H54 (cell line): Measurements from ENCODE around the gene LTBR.
"Not testable (repeated sequence)": the region's sequence is repeated elsewhere in the genome, so short reads cannot be mapped to it uniquely, and the experiment has no call there.

Experiments
- DNase-seq: peaks from one replicate; pipeline ENCODE4 v3.0.0; 2011; ENCODE audit warnings: low spot score, mixed read lengths; ENCODE audit not compliant: insufficient read length
- FAIRE-seq: peaks from 3 replicates; lab custom pipeline; 2011; peaks lifted over from hg19 to GRCh38; lab: Jason Lieb, UNC
- POLR2A ChIP-seq: IDR thresholded peaks from 2 replicates; pipeline ENCODE4 v1.6.1; 2011; ENCODE audit warnings: low read depth, mild to moderate bottlenecking, low read length

LTBR gene

GRCh38 chr12:6423267-6424007, 39.5 kb downstream of the LTBR start:
- TF ChIP-seq POLR2A = no peak
- DNase-seq = peak; percentile 71
- peak; percentile 91 for FAIRE-seq

- no peak for DNase-seq
- TF ChIP-seq POLR2A = no peak
- no peak for FAIRE-seq
Measured at GRCh38 chr12:6424008-6424347, 40.0 kb downstream of the LTBR start.

DNA sequence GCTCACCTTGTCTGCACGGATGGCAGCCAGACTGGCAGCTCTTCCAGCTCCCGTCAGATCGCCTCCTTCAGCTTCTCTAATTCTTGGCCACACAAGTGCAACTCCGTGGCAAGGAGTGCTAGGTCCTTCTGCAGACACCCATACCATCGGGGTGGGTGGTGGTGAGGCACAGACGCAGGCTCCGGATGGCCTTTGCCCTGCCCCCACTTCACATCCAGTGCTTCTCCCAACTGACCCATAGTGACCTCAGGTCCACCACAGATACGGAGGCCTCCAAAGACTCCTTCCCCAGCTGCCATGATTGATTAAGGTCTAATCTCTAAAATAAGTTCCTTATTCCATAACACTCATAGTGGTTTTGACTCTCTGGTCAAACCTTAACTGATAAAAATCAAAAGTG, 40.9 kb downstream of the LTBR start:
- DNase-seq (no peak), FAIRE-seq (no peak)
- TF ChIP-seq POLR2A = no peak

GRCh38 chr12:6425590-6426531, 41.9 kb downstream of the LTBR start:
- no peak for DNase-seq

GRCh38 chr12:6426882-6427671, 43.1 kb downstream of the LTBR start:
- FAIRE-seq = no peak
- TF ChIP-seq POLR2A = no peak
- no peak for DNase-seq

More at GRCh38 chr12:6425590-6426531, 41.9 kb downstream of the LTBR start:
- FAIRE-seq = no peak
- TF ChIP-seq POLR2A = no peak

DNA sequence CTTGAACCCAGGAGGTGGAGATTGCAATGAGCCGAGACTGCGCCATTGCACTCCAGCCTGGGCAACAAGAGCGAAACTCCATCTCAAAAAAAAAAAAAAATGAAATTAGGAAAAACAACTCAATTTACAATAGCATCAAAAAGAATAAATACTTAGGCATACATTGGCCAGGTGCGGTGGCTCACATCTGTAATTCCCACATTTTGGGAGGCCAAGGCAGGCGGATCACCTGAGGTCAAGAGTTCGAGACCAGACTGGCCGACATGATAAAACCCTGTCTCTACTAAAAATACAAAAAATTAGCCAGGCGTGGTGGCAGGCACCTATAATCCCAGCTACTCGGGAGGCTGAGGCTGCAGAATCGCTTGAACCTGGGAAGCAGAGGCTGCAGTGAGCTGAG, 43.8 kb downstream of the LTBR start:
- FAIRE-seq = not testable (repeated sequence)

DNA sequence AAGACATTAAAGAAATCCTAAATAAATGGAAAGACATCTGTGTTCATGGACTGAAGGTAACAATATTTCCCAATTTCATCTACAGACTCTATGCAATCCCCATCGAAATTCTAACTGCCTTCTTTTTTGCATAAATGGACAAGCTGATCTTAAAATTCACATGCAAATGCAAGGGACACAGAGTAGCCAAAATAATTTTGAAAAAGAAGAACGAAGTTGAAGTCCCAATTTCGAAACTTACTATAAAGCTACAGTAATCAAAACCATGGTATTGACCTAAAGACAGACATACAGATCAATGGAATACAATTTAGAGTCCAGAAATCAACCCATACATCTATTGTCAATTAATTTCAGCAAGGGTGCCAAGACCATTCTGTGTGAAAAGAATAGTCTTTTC, 44.4 kb downstream of the LTBR start:
- no peak for TF ChIP-seq POLR2A
- FAIRE-seq (no peak), DNase-seq (no peak)

More for the DNA sequence above, 43.8 kb downstream of the LTBR start:
- DNase-seq = not testable (repeated sequence)

DNA sequence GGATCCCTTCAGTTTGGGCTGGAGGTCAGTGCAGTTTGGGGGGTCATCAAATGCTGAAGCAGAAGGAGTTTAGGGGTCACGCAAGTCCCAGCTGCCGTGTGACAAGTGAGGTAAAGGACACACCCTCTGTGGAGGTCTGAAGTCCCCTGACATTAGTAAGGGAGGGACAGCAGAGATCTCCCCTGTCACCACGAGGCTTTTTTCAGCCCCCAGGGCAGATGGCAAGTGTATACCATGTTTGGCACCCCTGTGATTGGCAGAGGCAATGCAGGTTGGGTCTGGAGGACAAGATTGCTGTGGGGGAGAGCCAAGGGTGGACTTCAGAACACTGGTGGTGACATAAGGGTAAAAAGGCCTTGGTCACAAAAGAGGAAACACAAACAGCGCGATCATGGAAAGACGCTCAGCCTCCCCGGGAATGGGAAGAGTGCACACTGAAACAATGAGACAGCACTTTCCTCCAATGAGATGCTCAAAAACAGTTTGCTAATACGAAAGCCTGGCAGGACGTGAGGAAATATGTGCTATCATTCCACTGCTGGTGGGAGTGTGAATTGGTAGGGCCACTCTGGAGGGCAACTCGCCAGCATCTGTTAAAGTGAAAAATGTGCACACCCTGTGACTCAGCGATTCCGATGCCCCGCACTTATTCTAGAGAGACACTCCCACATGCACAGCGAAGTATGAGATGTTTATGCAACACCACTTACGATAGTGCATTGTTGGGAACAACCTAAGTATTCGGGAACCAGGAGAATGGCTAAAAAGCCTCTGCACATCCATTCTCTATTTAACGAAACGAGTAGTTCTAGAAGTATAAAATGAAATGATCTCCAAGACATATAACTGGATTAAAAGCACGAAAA, 46.4 kb downstream of the LTBR start:
- DNase-seq (peak; percentile 68), FAIRE-seq (peak; percentile 90)
- peak; percentile 19; the same call in 1 of the 2 replicates for TF ChIP-seq POLR2A

GRCh38 chr12:6432991-6433390, 49.0 kb downstream of the LTBR start:
- no peak for FAIRE-seq
- TF ChIP-seq POLR2A = no peak
- no peak for DNase-seq

DNA sequence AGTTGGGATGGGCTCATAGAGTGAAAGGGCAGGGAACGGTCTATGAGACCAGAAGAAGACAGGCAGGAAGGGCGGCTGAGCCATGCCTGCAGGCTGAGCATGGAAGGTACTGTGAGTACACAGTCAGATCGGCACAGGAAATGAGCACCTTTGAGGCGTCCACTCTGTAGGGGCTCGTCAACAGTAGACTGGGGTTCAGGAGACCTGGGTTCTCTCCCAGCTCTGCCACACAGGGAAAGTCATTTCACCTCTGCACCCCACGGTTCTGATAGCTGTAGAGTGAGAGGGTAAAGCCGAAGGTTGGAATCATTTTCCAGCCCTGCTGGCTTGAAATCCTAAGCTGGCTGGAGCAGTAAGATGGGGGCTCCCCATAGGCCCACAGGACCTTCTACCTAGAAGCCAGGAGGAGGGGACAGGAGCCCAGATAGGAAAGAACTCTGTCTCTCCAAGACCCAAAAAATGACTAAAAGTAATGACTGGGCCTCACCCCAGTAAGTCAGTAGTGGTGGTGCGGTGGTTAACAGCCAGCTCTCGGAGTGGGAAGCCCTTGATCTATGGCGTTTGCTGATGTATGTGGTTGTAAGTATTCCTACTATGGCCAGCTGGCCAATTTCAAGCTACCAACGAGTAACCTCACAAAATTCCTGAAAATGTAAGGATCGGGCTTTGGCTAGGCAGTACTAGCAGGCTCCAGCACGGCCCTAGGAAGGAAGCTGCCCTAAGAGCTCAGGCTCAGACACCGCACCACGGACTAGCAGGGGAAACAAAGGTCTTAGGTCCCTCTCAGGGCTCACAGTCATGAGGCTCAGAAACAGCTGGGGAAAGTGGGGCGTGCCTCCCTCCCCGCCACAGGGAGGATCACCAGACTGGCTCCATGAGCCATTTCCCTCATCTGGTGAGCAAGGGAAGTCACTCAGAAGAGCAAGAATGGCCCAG, 50.5 kb downstream of the LTBR start:
- DNase-seq (no peak), FAIRE-seq (no peak)
- TF ChIP-seq POLR2A = no peak

- FAIRE-seq = no peak
- no peak for TF ChIP-seq POLR2A
- no peak for DNase-seq
Measured at GRCh38 chr12:6435961-6436715, 52.2 kb downstream of the LTBR start.
